Nephron (organoid): ENCODE measurements around the gene GDF7.
A peak's percentile ranks its signal among the peaks of the same experiment; 100 is the strongest.

ENCODE experiments used
- H3K27ac Mint-ChIP-seq, 3 experiments: 2 replicates each; pipeline ENCODE4 v1.8.0; 2020; ENCODE audit warnings: mixed read lengths in 3 of 3, mild to moderate bottlenecking in 2 of 3, moderate library complexity in 1 of 3
- H3K27me3 Mint-ChIP-seq: 2 replicates; pipeline ENCODE4 v1.8.0; 2021; ENCODE audit warnings: low read depth, mild to moderate bottlenecking, moderate library complexity, mixed read lengths
- H3K36me3 Mint-ChIP-seq: 2 replicates; pipeline ENCODE4 v1.8.0; 2020; ENCODE audit warnings: low read depth, mixed read lengths
- H3K4me1 Mint-ChIP-seq: 2 replicates; pipeline ENCODE4 v1.8.0; 2020; ENCODE audit warnings: mixed read lengths
- H3K4me3 Mint-ChIP-seq, 3 experiments: 2 replicates each; pipeline ENCODE4 v1.8.0; 2020; ENCODE audit warnings: mild to moderate bottlenecking in 3 of 3, mixed read lengths in 3 of 3, moderate library complexity in 2 of 3
- H3K9me3 Mint-ChIP-seq: 2 replicates; pipeline ENCODE4 v1.8.0; 2020; ENCODE audit warnings: mixed read lengths
- TF ChIP-seq, protein P1 (sequence below), 3 experiments: fragments of 200-600 bp; sonication (generic); IDR thresholded peaks; one replicate each; pipeline ENCODE4 v1.5.0; 2021; ENCODE audit warnings: antibody characterized with exemption in 3 of 3; ENCODE audit not compliant: unreplicated experiment in 3 of 3

GDF7 gene

DNA sequence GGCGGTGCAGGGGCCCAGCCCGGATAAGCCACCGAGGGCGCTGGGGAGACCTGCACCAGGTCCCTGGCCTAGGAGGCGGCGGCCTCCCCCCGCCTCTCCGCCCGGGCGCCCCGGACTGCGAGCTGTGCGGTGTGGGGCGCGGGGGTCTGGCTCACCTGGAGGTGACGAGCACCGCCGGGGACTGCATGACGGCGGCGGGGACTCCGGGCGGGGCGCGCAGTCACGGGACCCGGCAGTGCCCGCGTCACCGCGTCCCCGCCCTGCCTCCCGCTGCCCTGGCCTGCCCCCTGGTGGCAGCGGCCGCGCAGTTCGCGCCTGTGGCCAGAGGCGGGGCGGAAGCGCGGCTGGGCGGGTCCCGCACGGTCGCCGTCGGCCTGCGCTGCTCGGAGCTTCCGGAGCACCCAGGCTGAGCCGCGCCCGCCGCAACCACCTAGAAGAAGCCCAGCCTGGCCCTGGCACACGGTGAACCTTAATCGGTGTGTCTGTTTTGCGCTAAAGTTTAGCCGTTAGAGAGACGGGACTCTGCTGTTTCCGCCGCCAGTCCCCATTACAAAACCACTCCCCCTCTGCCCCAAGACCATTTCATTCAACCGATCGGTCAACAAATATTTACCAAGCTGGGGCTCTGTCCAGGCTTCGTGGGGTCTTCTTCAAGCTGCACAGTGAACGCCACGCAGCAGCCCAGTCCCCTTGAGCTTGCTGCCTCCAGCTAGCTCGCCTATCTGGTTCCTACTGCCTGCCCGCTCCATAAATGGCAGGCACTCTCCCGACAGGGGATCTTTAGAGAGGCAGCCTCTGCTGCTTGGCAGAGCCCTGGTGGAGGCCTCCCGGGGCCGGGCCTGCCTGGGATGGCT is 15.8 kb upstream of the GDF7 start, which contains the start of gene HS1BP3:
HS1BP3 (minus strand) TSS at position 222 of the 854 bp plus-strand sequence; CDS start at position 187, 35 bp downstream.
- Mint-ChIP-seq H3K9me3 (no peaks in the 10 kb centered on the region), H3K36me3 (no peaks in the 10 kb centered on the region), H3K27ac (peak within 1 kb of the TSS; percentile 83 to 95 (median 95)), H3K4me3 (peak within 1 kb of the TSS; percentile 90 to 98 (median 95)), H3K27me3 (peaks cover 29% of the 10 kb centered on the region), H3K4me1 (peaks cover 27% of the 10 kb centered on the region)
- TF ChIP-seq, protein P1, sequence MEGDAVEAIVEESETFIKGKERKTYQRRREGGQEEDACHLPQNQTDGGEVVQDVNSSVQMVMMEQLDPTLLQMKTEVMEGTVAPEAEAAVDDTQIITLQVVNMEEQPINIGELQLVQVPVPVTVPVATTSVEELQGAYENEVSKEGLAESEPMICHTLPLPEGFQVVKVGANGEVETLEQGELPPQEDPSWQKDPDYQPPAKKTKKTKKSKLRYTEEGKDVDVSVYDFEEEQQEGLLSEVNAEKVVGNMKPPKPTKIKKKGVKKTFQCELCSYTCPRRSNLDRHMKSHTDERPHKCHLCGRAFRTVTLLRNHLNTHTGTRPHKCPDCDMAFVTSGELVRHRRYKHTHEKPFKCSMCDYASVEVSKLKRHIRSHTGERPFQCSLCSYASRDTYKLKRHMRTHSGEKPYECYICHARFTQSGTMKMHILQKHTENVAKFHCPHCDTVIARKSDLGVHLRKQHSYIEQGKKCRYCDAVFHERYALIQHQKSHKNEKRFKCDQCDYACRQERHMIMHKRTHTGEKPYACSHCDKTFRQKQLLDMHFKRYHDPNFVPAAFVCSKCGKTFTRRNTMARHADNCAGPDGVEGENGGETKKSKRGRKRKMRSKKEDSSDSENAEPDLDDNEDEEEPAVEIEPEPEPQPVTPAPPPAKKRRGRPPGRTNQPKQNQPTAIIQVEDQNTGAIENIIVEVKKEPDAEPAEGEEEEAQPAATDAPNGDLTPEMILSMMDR (IDR thresholded peaks at IDR 0.05; ENCODE audit: unreplicated experiment in 3 of 3), result peak; percentile 96 to 97 (median 97)

DNA sequence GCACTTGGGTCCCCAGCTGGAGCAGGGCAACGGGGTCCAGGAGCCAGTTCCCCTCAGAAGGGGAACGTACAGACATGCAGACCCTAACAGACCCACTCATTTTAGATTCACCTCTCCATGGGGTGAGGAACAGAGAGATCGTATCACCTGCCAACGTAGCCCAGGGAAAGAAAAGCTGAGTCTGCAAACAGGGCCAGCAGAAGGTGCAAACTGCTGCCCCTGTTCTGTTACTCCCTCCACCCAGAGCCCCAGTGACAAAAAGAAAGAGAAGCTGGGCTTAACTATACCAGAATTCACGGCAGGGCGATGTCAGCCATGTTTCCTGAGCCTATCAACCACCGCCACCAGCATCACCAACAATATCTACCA is 15.2 kb upstream of the GDF7 start:
- Mint-ChIP-seq H3K4me3 (peak overlapping the region; percentile 90 to 98 (median 95)), H3K27ac (peak overlapping the region; percentile 83 to 95 (median 95)), H3K27me3 (peaks cover 29% of the 10 kb centered on the region), H3K9me3 (no peaks in the 10 kb centered on the region), H3K36me3 (no peaks in the 10 kb centered on the region), H3K4me1 (peaks cover 27% of the 10 kb centered on the region)
- TF ChIP-seq, protein P1 (IDR thresholded peaks at IDR 0.05; ENCODE audit: unreplicated experiment in 3 of 3), result no peak

DNA sequence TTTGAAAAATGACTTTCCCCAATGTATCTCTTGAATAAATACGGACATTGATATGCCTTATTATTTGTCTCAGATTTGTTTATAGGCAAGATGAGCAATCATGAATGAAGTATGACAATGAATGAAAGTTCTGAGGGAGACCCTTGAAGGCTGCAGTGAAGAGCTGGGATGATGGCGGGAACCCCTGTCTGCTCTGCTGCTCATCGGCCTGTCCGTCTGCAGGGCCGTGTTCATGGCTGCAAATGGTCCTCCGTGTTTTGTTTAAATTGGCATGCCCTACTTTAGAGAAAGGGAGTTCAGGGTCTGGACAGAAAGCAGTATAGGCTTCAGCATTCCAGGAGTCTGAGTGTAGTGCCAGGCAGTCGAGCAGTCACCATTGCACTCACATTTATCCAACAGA is 14.8 kb upstream of the GDF7 start:
- Mint-ChIP-seq H3K4me3 (peak overlapping the region; percentile 69 to 95 (median 77)), H3K9me3 (no peaks in the 10 kb centered on the region), H3K27ac (peak overlapping the region in 1 of 3 experiments; percentile 95), H3K36me3 (no peaks in the 10 kb centered on the region), H3K4me1 (peaks cover 27% of the 10 kb centered on the region), H3K27me3 (peaks cover 34% of the 10 kb centered on the region)
- TF ChIP-seq, protein P1 (IDR thresholded peaks at IDR 0.05; ENCODE audit: unreplicated experiment in 3 of 3), result no peak

DNA sequence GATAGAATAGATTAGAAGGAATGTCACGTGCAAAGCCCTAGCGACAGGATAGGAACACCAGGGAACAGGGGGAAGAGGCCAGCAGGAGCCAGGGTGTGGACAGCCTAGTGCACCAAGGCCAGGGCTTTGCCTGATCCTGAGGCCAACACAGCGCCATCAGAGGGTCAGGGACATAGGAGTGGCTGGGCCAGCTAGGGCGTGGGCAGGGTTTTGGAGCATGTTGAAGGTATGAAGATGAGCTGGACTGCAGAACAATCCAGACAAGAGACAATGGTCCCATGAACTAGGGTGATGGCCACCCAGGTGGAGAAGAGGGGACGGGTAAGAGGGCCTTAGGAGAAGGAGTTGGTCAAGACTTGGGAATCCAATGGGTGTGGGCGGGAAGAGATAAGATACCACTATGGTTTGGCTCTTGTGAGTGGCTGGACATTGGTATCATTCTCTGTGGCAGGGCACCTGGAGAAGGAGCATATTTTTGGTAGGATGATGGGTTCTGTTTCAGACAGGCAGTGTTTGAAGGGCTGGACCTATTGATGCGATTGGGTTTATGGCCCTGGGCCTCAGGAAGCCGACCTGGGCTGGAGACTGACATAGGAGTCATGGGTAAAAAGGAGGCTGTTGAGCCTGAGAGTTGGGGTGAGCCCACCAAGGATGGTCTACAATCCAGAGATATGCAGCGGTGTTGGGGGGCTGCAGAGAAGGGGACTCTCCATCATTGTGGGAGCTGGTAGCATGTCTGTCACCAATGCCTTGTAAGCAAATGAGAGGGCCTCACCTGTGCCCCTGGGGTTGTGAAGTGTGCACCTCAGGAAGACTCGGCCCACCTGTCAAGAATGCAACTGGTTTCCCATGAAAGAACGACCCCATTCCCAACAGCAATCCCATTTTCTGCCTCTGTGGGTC is 14.0 kb upstream of the GDF7 start:
- H3K36me3 Mint-ChIP-seq, result no peaks in the 10 kb centered on the region
- peak overlapping the region in 2 of 3 experiments; percentile 15 to 19 for H3K4me3 Mint-ChIP-seq
- H3K27ac Mint-ChIP-seq, result no peak overlapping the region
- TF ChIP-seq, protein P1 (IDR thresholded peaks at IDR 0.05; ENCODE audit: unreplicated experiment in 3 of 3), result no peak
- peaks cover 24% of the 10 kb centered on the region for H3K4me1 Mint-ChIP-seq
- no peaks in the 10 kb centered on the region for H3K9me3 Mint-ChIP-seq
- H3K27me3 Mint-ChIP-seq, result peaks cover 41% of the 10 kb centered on the region

DNA sequence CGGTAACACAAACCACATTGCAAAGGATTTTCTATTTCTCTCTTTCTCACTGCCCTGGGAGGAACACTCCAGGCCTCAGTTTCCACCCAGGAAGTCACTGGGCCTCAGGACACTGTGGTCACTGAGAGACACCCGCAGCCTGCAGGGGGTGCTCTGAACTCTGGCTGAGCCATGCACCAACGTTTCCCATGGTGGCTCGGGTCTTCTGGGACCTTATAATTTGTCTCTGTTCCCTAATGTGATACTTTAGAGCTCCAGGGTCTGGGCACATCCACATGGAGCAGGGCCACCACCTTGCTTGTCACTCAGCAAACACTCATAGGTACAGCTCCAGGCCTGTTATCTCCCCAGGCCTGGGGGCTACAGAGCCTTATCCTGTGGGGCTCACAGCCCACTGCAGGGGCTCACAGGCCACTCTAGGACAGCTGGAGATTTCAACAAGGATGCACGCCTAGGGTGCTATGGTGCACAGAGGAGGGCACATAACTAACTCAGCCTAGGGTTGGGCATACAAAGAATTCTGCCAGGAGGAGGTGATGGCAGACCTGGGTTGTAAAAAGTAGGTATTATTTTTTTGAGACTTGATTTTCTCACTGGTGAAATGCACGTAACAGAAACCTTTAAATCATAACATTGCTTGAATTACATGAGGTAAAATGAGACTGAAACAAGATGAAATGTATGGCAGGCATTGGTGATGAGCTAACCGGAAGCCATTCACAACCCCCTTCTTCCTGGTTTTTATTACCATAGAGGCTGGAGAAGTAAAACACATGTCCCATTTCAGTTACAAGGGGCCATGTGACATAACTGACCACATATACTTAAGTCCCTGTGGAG is 13.0 kb upstream of the GDF7 start:
- Mint-ChIP-seq H3K27ac (no peak overlapping the region), H3K27me3 (peaks cover 50% of the 10 kb centered on the region)

More for the DNA sequence above, 13.0 kb upstream of the GDF7 start:
- no peaks in the 10 kb centered on the region for H3K36me3 Mint-ChIP-seq
- TF ChIP-seq, protein P1 (IDR thresholded peaks at IDR 0.05; ENCODE audit: unreplicated experiment in 3 of 3), result no peak
- peak overlapping the region in 1 of 3 experiments; percentile 9 for H3K4me3 Mint-ChIP-seq
- peaks cover 14% of the 10 kb centered on the region for H3K4me1 Mint-ChIP-seq
- no peaks in the 10 kb centered on the region for H3K9me3 Mint-ChIP-seq
